GM21447 (cell line): ENCODE results near the gene CDADC1.
"Not testable (repeated sequence)": the region's sequence is repeated elsewhere in the genome, so short reads cannot be mapped to it uniquely, and the experiment has no call there.

Experiments
- ATAC-seq: cut with Tn5 transposase; IDR thresholded peaks from one replicate; pipeline ENCODE4 v1.9.1; 2021; ENCODE audit not compliant: unreplicated experiment

CDADC1 gene

GRCh38 chr13:49292742-49293486 is 45.2 kb downstream of the CDADC1 start:
- ATAC-seq = no peak

DNA sequence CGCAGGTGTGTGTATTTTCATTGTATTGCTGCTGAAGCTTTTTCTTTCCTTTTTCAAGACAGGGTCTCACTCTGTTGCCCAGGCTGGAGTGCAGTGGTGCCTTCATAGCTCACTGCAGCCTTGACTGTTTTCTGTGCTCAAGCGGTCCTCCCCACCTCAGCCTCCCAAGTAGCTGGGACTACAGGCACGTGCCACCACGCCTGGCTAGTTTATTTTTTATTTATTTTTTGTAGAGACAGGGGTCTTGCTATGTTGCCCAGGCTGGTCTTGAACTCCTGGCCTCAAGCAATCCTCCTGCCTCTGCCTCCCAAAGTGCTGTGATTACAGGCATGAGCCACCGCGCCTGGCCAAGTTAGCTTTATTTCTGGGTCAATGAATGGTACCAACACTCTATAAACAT is 47.0 kb downstream of the CDADC1 start:
- ATAC-seq = not testable (repeated sequence)

DNA sequence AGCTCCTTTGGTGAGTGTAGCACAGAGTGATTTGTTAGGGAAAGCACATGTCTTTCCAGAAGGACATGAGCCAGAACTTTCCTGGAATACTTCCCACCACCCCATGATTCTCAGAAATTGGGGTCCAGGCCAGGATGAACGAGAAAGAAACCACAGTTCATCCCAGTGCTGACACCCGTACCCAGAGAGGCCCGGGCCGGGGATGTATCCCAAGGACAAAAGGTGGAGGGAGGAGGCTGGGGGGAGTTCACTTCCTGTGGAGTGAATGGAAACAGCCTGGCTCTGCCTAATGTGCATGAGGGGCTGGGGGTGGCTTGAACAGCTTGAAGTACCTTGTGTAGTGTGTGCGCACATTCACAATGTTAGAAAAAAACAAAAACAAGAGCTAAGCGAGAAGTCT is 47.5 kb downstream of the CDADC1 start:
- no peak for ATAC-seq

GRCh38 chr13:49296659-49297058 is 48.9 kb downstream of the CDADC1 start:
- no peak for ATAC-seq

DNA sequence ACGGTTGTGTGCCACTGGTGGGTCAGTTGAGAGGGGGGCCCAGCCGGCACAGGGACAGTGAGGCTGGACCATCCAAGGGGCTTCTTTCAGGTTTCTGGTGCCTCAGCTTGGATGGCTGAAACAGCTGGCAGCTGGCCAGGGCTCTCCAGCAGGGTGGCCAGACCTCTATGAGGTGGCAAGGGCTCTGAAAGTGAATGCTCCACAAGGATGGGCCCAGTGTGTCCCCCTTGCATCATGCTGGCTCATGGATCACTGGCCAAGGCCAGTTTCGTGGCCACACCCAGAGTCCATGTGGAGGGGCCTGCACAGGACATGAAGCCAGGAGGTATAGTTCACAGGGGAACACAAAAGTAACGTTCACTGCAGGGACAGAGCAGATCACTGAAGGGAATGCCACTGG is 49.6 kb downstream of the CDADC1 start:
- ATAC-seq = no peak

DNA sequence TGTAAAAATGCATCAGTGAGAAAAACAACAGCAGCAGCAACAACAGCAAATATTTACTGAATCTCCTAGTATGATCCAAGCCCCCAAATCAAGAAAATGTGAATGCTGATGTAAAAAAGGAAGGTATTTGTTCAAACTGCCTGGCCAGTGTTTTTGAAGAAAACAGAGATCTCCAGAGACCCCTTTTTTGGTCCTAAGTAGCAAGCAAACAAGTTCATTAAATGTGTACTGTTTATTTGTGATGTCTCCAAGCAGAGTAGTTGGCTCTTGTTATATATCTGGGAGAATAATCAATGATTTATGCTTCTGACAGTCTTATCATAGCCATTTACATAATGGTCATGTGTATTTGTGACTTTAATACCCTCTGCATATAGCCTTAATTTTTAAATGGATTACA is 50.7 kb downstream of the CDADC1 start:
- ATAC-seq = no peak

DNA sequence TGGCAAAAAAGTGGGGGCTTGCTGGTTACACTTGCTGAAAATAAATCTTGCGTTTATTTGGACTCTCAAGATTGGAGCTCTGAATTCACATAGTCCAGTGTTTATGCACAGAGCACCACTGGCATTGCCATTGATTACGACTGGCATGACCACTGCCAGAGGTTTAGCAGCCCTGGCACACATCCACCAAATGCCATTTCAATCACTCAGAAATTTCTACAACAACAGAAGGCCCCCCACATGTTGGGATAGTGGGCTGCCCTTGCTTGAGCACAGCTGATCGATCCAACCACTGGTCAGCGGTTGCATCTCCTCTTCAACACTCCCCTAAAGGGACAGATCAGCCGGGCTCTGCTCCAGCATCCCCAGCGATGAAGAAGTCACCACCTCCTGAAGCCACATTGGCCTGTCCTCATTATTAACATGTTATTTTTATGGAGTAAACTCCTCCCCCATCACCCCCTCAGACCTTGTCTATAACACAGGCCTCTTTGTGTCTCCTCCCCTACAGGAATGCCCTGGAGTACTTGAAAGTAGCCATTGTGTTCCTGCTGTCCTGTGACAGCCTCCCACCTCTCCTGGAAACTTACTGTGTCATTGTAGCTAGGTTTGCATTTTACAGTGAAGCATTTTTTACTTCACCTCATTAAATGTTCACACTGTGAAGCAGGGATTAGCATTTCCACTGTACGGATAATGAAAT is 51.3 kb downstream of the CDADC1 start:
- no peak for ATAC-seq

- no peak for ATAC-seq
These were observed 52.6 kb downstream of the CDADC1 start for GRCh38 chr13:49300276-49300675.

GRCh38 chr13:49300739-49301589 is 53.2 kb downstream of the CDADC1 start:
- peak; percentile 95 for ATAC-seq

DNA sequence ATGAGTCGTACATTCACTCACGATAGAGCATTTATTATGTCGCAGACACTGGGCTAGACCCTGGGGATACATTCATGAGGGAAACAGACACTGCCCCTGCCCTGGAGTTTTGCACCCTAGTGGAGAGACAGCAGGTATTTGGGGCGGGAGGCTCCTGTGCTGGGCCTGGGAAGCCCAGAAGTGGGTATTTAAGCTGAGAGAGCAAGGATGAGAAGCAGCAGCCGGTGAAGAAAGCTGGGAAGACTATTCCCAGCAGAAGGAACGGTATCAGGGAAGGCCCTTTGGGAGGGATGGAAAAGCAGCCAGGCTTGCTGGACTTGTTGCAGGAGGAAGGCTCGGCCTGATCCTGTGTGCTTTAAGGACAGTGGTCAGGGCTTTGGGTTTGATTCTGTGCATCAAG is 54.5 kb downstream of the CDADC1 start:
- ATAC-seq = no peak

GRCh38 chr13:49302817-49303216 is 55.1 kb downstream of the CDADC1 start:
- no peak for ATAC-seq

- no peak for ATAC-seq
These were observed 56.0 kb downstream of the CDADC1 start for GRCh38 chr13:49303533-49304252.

- no peak for ATAC-seq
These were observed 56.6 kb downstream of the CDADC1 start for GRCh38 chr13:49304356-49304755.

- ATAC-seq = no peak
These were observed 57.3 kb downstream of the CDADC1 start for GRCh38 chr13:49304763-49305700.

- ATAC-seq = no peak
These were observed 58.2 kb downstream of the CDADC1 start for GRCh38 chr13:49305792-49306425.

GRCh38 chr13:49307365-49307764 is 59.6 kb downstream of the CDADC1 start:
- no peak for ATAC-seq

DNA sequence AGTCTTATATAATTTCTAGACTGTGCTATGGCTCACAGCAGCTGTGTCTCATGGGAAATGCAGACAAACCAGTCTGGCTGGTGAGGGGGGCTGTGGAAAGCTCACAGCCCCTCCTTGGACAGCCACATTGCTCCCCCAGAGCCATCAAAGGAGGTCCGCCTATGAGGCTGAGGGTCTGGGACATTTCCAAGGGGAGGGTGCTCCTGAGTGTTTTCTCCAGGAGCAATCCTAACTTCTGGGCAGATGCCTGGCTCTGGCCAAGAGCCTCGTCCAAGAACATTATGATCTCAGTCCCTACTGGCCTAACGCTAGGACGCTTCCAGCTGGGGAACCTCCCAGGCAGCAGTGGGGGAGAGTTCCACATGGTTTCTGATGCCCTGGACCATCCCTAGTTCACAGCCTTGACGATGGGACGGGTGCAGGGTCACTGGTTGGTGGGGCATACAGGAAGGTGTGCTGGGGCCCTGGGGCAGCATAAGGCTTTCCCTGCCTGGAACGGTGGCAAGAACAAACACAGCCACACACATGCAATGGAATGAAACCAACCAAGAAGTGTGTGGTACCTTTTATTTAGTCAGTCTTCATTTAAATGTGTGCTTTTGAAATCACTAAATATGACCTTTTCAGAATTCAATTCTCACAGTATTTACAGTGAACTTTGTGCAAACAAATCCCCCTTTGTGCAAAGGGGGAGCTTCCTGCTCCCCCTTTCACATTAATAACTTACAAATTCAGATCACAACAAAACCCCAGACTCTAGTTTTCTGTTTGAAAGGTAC is 60.6 kb downstream of the CDADC1 start:
- ATAC-seq = no peak

GRCh38 chr13:49308921-49309408 is 61.2 kb downstream of the CDADC1 start:
- no peak for ATAC-seq

DNA sequence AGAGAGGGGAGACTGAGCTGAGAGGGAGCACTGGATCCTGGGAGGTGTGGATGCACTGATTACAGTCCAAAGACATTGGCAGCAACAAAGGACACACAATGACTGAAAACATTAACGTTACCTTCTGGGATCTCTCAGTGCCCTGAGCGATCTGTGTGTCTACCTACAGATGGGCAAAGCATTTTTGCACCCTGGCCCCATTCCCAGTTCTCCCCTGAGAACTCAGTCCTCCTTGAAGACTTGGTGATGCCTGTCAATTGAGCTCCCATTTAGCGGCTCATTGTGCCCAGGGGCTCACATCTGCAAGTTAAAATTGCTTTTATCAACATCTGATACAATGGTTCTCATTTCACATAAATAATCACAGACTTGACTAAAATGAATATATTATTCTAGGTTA is 62.5 kb downstream of the CDADC1 start:
- ATAC-seq = no peak
